Measurements from ENCODE around the gene PPP1R37.

PPP1R37 gene

GRCh38 chr19:45079063-45079910, 13.7 kb upstream of the PPP1R37 start, which contains the start of gene GEMIN7 (continued):
- peak; percentile 66; the same call in 1 of the 2 replicates for TF ChIP-seq ZBTB6 (tag by site-specific recombination; IDR thresholded peaks at IDR 0.05)
- no peak for TF ChIP-seq ZNF548 (tag by site-specific recombination; IDR thresholded peaks at IDR 0.05)
- no peak for TF ChIP-seq MZF1 (tag by site-specific recombination; IDR thresholded peaks at IDR 0.05; ENCODE audit: borderline replicate concordance)
- peak; percentile 70; the same call in 1 of the 2 replicates for TF ChIP-seq KLF8 (tag by site-specific recombination; IDR thresholded peaks at IDR 0.05)
- TF ChIP-seq TSHZ1 (tag by site-specific recombination; IDR thresholded peaks at IDR 0.05; ENCODE audit: borderline replicate concordance), result no peak
- TF ChIP-seq KLF9 (tag by site-specific recombination; IDR thresholded peaks at IDR 0.05; ENCODE audit: low read depth), result no peak
- TF ChIP-seq ZNF580 (tag by site-specific recombination; IDR thresholded peaks at IDR 0.05), result 0 out of 2 replicates have a peak, but pooled peaks have one; percentile 50
- no peak for TF ChIP-seq HOXD13 (CRISPR knock-in tag; IDR thresholded peaks at IDR 0.05; ENCODE audit: borderline replicate concordance)
- peak; percentile 71 for TF ChIP-seq GLIS1 (tag by site-specific recombination; IDR thresholded peaks at IDR 0.05)
- TF ChIP-seq ZNF155 (tag by site-specific recombination; IDR thresholded peaks at IDR 0.05), result no peak
- TF ChIP-seq KLF17 (tag by site-specific recombination; IDR thresholded peaks at IDR 0.05), result peak; percentile 48
- TF ChIP-seq ZNF280D (tag by site-specific recombination; IDR thresholded peaks at IDR 0.05), result no peak
- TF ChIP-seq ZNF112 (tag by site-specific recombination; IDR thresholded peaks at IDR 0.05), result no peak
- TF ChIP-seq GLIS2 (tag by site-specific recombination; IDR thresholded peaks at IDR 0.05), result peak; percentile 85

- TF ChIP-seq ZNF2 (tag by site-specific recombination; IDR thresholded peaks at IDR 0.05), result no peak
- no peak for TF ChIP-seq ZBTB11 (tag by site-specific recombination; conservative IDR thresholded peaks at IDR 0.05; ENCODE audit: low read depth)
- no peak for TF ChIP-seq ZNF18 (tag by site-specific recombination; IDR thresholded peaks at IDR 0.05)
- TF ChIP-seq ZNF707 (tag by site-specific recombination; IDR thresholded peaks at IDR 0.05), result no peak
- 0 out of 2 replicates have a peak, but pooled peaks have one; percentile 8 for TF ChIP-seq ZBTB17 (tag by site-specific recombination; IDR thresholded peaks at IDR 0.05)
- H3K4me1 ChIP-seq (ENCODE audit: control insufficient read depth, insufficient read depth, low read length), result peaks cover 18% of the 10 kb centered on the region
- H3K4me3 ChIP-seq (ENCODE audit: low read depth, low read length), result peak overlapping the region; percentile 75
- peaks cover 13 to 29% of the 10 kb centered on the region in 2 experiments; a peak in 2 of 3 replicates for H3K36me3 ChIP-seq (ENCODE audit: control insufficient read depth in 2 of 2, insufficient read depth in 1 of 2, low read length in 2 of 2)
- POLR2A ChIA-PET, result interaction anchor here (0.6 to 3.5 kb wide), 5 partner anchors 10 to 98 kb away, joined by 4 to 45 read pairs (median 7); partner anchors contain the start of genes BLOC1S3, PPP1R37 and TRAPPC6A
- H3K27ac ChIP-seq (ENCODE audit: extremely low read depth, low read depth, low read length), result peak overlapping the region; percentile 62; the same call in 1 of the 2 replicates
- no peaks in the 10 kb centered on the region for H3K9me3 ChIP-seq (ENCODE audit: control insufficient read depth, insufficient read depth, low read depth, low read length)
- CTCF ChIA-PET, result interaction anchor here (0.6 to 2.9 kb wide), 6 partner anchors 11 to 358 kb away, joined by 3 to 13 read pairs (median 4); no protein-coding TSS in a partner anchor
These were observed 13.0 kb upstream of the PPP1R37 start for GRCh38 chr19:45079911-45080370.

All from HEK293 (cell line).